Endothelial cell (in vitro differentiated cells): Measurements from ENCODE around the gene SLC2A9. TPM values are rescaled to one million over a fixed set of nuclear protein-coding genes. Genes with fewer than 3 reads are reported as not detected.

Experiments used
- DNase-seq: peaks from one replicate; pipeline ENCODE4 v3.0.0; 2021; ENCODE audit warnings: low spot score
- H3K27ac Mint-ChIP-seq: one replicate; pipeline ENCODE4 v1.8.0; 2021; ENCODE audit warnings: mixed read lengths, inconsistent platforms; ENCODE audit not compliant: unreplicated experiment
- H3K27me3 Mint-ChIP-seq: one replicate; pipeline ENCODE4 v1.8.0; 2021; ENCODE audit warnings: mild to moderate bottlenecking, moderate library complexity, mixed read lengths, inconsistent platforms; ENCODE audit not compliant: unreplicated experiment
- H3K36me3 Mint-ChIP-seq: one replicate; pipeline ENCODE4 v1.8.0; 2021; ENCODE audit warnings: mild to moderate bottlenecking, low read depth, mixed read lengths, inconsistent platforms; ENCODE audit not compliant: unreplicated experiment
- H3K4me1 Mint-ChIP-seq: one replicate; pipeline ENCODE4 v1.8.0; 2021; ENCODE audit warnings: mild to moderate bottlenecking, mixed read lengths, inconsistent platforms; ENCODE audit not compliant: unreplicated experiment
- H3K4me3 Mint-ChIP-seq: one replicate; pipeline ENCODE4 v1.8.0; 2021; ENCODE audit warnings: mild to moderate bottlenecking, mixed read lengths, inconsistent platforms; ENCODE audit not compliant: unreplicated experiment
- H3K9me3 Mint-ChIP-seq: one replicate; pipeline ENCODE4 v1.8.0; 2021; ENCODE audit warnings: mixed read lengths, inconsistent platforms; ENCODE audit not compliant: unreplicated experiment
- CTCF ChIP-seq: fragments of 200-600 bp; sonication (generic); IDR thresholded peaks from one replicate; pipeline ENCODE4 v1.5.0; 2021; ENCODE audit warnings: antibody characterized with exemption; ENCODE audit not compliant: unreplicated experiment
- total RNA-seq: library from RNA; stranded (reverse); fragmentation: NEBNext Ultra II Directional; extraction: Animal tissue kit (Norgen Biotek cat#: 25700); gene quantifications from one replicate; pipeline ENCODE4 v1.2.1, GENCODE V29; 2021; ENCODE audit not compliant: unreplicated experiment

SLC2A9 gene
- total RNA-seq, 1 donor from 2014 or later, result 0.72 TPM

- TF ChIP-seq CTCF, result no peak
- peaks cover 11% of the 10 kb centered on the region for H3K27me3 Mint-ChIP-seq
- H3K4me3 Mint-ChIP-seq, result no peak overlapping the region
These were observed 341 bp upstream of the SLC2A9 start for GRCh38 chr4:10021653-10022023.

GRCh38 chr4:10020106-10020505, 1.2 kb downstream of the SLC2A9 start:
- TF ChIP-seq CTCF, result no peak
- Mint-ChIP-seq H3K4me1 (peaks cover 2% of the 10 kb centered on the region), H3K36me3 (peaks cover 6% of the 10 kb centered on the region), H3K4me3 (no peak overlapping the region), H3K27ac (no peak overlapping the region), H3K27me3 (peaks cover 11% of the 10 kb centered on the region), H3K9me3 (no peaks in the 10 kb centered on the region)
- no peak for DNase-seq

More at GRCh38 chr4:10021653-10022023, 341 bp upstream of the SLC2A9 start:
- DNase-seq, result no peak
- Mint-ChIP-seq H3K27ac (no peak overlapping the region), H3K4me1 (peaks cover 2% of the 10 kb centered on the region), H3K36me3 (peaks cover 6% of the 10 kb centered on the region), H3K9me3 (no peaks in the 10 kb centered on the region)

- no peak overlapping the region for H3K4me3 Mint-ChIP-seq
- H3K9me3 Mint-ChIP-seq, result no peaks in the 10 kb centered on the region
- no peak for TF ChIP-seq CTCF
- no peak for DNase-seq
- peaks cover 6% of the 10 kb centered on the region for H3K36me3 Mint-ChIP-seq
- H3K27me3 Mint-ChIP-seq, result peaks cover 11% of the 10 kb centered on the region
- H3K27ac Mint-ChIP-seq, result peak overlapping the region; percentile 67
- peaks cover 2% of the 10 kb centered on the region for H3K4me1 Mint-ChIP-seq
These were observed 1.7 kb downstream of the SLC2A9 start for GRCh38 chr4:10019521-10020051.

- Mint-ChIP-seq H3K9me3 (no peaks in the 10 kb centered on the region), H3K4me3 (peak overlapping the region; percentile 87), H3K27me3 (peaks cover 11% of the 10 kb centered on the region), H3K36me3 (peaks cover 6% of the 10 kb centered on the region), H3K4me1 (peaks cover 2% of the 10 kb centered on the region), H3K27ac (peak overlapping the region; percentile 67)
- DNase-seq, result peak; percentile 95
- TF ChIP-seq CTCF, result peak; percentile 83
These were observed 2.4 kb downstream of the SLC2A9 start for GRCh38 chr4:10018818-10019461.
